ENCODE results near the gene TBC1D5. TPM values are rescaled to one million over a fixed set of nuclear protein-coding genes. Genes with fewer than 3 reads are reported as not detected.

TBC1D5 gene
- total RNA-seq, 4 donors from 2014 or later, result 29.2 to 114 (median 53.4) TPM

DNA sequence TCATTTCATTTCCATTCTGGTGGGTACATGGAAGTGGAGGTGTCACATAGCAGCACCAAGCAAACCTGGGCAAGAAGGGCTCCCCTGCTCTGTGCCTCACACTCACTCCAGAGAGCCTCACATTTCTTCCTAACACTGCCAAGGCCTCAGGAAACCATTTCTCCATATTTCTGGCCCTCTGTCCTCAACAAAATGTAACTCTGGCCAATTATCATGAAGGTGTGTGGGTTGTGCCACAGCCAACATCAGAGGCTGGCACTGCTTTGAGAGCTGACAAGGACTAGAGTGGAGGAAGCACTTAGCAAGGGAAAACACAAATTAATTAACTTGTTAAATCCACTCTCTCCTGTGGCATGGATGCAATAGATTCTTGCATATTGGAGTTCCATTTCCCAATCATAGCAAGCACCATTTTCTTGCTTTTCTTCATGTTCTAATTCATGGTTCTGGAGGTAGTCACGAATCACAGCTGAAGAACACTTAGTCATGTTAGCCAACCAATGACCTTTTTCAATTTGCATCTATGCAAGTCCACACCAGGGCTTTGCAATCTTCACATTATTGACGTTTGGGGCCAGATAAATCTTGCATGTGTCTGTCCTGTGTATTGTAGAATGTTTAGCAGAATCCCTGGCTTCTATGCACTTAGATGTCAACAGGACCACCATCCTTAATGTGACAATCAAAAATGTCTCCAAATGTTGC is 616.5 kb downstream of the TBC1D5 start:
- Histone ChIP-seq H3K4me3 (no peak overlapping the region), H3K4me1 (no peaks in the 10 kb centered on the region), H3K27ac (no peak overlapping the region), H3K36me3 (no peaks in the 10 kb centered on the region), H3K27me3 (no peaks in the 10 kb centered on the region), H3K9me3 (no peaks in the 10 kb centered on the region)
- DNase-seq, result no peak
- no peak for TF ChIP-seq POLR2A (IDR thresholded peaks at IDR 0.05)
- TF ChIP-seq, protein P1, sequence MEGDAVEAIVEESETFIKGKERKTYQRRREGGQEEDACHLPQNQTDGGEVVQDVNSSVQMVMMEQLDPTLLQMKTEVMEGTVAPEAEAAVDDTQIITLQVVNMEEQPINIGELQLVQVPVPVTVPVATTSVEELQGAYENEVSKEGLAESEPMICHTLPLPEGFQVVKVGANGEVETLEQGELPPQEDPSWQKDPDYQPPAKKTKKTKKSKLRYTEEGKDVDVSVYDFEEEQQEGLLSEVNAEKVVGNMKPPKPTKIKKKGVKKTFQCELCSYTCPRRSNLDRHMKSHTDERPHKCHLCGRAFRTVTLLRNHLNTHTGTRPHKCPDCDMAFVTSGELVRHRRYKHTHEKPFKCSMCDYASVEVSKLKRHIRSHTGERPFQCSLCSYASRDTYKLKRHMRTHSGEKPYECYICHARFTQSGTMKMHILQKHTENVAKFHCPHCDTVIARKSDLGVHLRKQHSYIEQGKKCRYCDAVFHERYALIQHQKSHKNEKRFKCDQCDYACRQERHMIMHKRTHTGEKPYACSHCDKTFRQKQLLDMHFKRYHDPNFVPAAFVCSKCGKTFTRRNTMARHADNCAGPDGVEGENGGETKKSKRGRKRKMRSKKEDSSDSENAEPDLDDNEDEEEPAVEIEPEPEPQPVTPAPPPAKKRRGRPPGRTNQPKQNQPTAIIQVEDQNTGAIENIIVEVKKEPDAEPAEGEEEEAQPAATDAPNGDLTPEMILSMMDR (IDR thresholded peaks at IDR 0.05), result no peak

DNA sequence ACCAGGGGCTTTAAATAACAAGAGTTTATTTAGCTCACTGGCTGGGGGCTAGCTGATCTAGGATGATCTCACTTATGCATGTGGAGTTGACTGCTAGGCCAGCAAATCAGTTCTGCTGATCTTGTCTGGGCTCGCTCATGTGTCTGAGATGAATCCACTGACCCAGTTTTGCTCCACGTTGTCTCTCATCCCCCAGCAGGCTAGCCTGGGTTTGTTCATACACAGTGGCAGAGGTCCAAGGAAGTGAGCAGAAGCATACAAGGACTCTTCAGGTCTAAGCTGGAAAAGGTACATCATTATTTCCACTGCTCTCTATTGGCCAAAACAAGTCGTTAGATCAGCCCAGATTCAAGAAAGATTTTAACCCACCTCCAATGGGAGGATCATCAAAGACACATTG is 619.7 kb downstream of the TBC1D5 start:
- H3K27ac ChIP-seq, result no peak overlapping the region
- no peaks in the 10 kb centered on the region for H3K36me3 ChIP-seq
- no peaks in the 10 kb centered on the region for H3K27me3 ChIP-seq
- DNase-seq, result no peak
- no peaks in the 10 kb centered on the region for H3K4me1 ChIP-seq
- H3K9me3 ChIP-seq, result no peaks in the 10 kb centered on the region
- H3K4me3 ChIP-seq, result no peak overlapping the region
- TF ChIP-seq POLR2A (IDR thresholded peaks at IDR 0.05), result no peak
- TF ChIP-seq, protein P1 (IDR thresholded peaks at IDR 0.05), result no peak

DNA sequence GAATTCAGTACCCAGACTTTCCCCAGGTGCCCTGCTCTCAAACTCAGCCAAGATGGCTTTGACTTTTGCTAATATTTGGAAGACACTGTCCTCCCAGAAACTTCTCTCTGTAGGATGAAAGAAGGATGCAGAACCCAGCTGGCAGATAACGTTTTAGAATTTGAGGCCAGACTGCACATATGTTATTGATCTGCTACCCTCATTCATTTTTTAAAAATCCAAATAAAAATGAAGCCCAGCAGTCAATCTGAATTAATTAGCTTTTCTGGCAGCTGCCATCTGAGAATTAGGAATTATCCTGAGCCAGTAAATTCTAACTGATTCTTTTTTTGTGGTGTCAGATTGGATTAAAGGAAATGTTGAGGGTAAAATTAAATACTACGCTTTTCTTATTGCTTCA is 621.1 kb downstream of the TBC1D5 start:
- no peaks in the 10 kb centered on the region for H3K4me1 ChIP-seq
- H3K4me3 ChIP-seq, result no peak overlapping the region
- no peak for TF ChIP-seq POLR2A (IDR thresholded peaks at IDR 0.05)
- TF ChIP-seq, protein P1 (IDR thresholded peaks at IDR 0.05), result no peak
- H3K9me3 ChIP-seq, result no peaks in the 10 kb centered on the region
- no peak overlapping the region for H3K27ac ChIP-seq
- no peaks in the 10 kb centered on the region for H3K36me3 ChIP-seq
- H3K27me3 ChIP-seq, result no peaks in the 10 kb centered on the region
- no peak for DNase-seq

DNA sequence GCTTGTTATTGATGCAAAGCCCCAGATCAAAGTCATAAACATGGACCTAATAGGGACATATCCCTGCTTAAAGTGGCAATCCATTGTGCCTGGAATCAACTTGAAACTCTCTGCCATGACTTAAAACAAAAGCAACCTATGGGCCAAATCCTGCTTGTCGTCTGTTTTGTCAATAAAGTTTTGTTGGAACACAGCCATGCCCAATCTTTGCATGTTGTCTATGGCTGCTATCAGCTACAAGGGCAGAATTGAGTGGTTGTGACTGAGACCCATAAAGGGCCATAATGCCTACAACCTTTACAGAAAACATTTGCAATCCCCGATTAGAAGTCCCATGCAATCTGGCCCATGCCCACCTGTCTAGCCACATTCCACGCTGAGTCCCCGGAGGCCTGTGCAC is 622.3 kb downstream of the TBC1D5 start:
- Histone ChIP-seq H3K27me3 (no peaks in the 10 kb centered on the region), H3K36me3 (no peaks in the 10 kb centered on the region), H3K9me3 (no peaks in the 10 kb centered on the region), H3K4me1 (no peaks in the 10 kb centered on the region), H3K27ac (no peak overlapping the region), H3K4me3 (no peak overlapping the region)
- TF ChIP-seq, protein P1 (IDR thresholded peaks at IDR 0.05), result no peak
- no peak for TF ChIP-seq POLR2A (IDR thresholded peaks at IDR 0.05)
- DNase-seq, result no peak

DNA sequence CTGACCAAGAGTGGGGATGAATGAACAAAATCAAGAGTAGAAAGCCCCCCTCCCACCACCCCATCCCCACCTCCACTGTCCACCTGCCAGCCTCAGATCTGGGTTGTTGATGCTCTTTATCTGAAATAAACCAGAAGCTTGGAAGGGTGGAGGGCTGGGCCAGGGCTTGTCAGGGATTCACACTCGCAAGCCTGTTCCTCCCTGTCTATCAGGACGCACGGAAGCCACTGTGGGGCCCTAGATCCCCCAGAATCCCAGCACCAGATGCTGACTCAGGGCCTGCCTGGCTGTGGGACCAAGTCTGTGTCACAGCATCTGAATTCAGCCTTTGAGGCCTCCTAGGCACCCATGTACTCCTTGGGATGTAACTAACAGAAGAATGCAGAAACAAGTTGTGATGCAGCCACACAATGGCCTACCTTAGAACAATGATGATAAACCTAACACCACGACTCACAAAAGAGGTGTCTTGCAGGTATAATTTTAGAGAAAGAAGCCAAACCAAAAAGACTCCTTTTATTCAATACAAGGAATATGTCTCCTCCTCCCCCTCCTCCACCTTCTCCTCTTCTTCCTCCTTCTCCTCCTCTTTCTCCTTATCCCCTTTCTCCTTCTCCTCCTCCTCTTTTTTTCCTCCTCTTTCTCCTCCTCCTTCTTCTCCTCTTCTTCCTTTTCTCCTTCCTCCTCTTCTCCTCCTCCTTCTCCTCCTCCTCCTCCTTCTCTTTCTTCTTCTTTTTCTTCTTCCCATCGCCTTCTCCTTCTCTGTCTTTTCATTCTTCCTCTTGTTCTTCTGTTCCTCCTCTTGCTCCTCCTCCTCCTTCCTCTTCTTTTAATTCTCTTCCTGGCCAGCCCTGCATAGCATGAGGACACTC is 623.0 kb downstream of the TBC1D5 start:
- H3K27ac ChIP-seq, result no peak overlapping the region
- H3K36me3 ChIP-seq, result no peaks in the 10 kb centered on the region
- no peaks in the 10 kb centered on the region for H3K4me1 ChIP-seq
- H3K4me3 ChIP-seq, result no peak overlapping the region
- no peak for TF ChIP-seq POLR2A (IDR thresholded peaks at IDR 0.05)
- TF ChIP-seq, protein P1 (IDR thresholded peaks at IDR 0.05), result no peak
- no peaks in the 10 kb centered on the region for H3K9me3 ChIP-seq
- no peak for DNase-seq
- H3K27me3 ChIP-seq, result no peaks in the 10 kb centered on the region
